ENCODE results near the gene NADK. TPM values are rescaled to one million over a fixed set of nuclear protein-coding genes. Genes with fewer than 3 reads are reported as not detected.

Gene NADK, protein sequence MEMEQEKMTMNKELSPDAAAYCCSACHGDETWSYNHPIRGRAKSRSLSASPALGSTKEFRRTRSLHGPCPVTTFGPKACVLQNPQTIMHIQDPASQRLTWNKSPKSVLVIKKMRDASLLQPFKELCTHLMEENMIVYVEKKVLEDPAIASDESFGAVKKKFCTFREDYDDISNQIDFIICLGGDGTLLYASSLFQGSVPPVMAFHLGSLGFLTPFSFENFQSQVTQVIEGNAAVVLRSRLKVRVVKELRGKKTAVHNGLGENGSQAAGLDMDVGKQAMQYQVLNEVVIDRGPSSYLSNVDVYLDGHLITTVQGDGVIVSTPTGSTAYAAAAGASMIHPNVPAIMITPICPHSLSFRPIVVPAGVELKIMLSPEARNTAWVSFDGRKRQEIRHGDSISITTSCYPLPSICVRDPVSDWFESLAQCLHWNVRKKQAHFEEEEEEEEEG
- 10 to 100 TPM; 32.1 to 39.7 TPM for polyA plus RNA-seq

DNA sequence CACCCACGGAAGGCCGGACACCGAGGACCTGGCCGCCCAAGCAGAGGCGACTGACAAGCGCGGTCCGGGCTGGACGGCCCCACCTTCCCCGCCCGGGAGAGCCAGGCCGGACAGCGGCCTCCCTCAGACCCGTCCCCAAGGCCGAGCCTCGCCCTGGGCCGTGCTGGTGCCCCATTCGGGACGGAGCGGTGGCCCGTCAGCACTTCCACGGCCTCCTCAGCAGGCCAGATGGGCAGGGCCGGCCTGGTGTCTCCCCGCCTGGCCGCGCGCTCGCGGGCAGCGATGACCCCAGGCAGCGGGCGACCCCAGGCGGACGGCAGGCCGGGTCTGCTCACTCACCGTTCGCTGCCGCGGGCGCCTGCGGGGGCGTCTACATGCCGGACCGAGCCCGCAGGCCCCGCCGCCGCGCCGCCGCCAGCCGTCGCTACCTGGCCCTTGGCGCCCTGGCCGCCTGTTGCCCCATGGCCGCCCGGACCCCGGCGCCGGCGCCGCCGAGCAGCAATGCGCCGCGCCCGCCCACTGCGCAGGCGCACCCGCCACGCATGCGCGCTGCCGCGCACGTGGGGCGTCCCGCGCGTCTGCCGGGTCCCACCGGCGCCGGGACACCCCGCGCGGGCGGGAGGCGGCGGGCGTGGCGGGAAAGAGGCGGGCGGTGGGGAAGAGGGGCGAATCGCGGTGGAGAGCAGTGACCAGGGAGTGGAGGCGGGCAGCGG is at the start of gene NADK:
TSS of gene NADK (minus strand) at position 521 of the 713 bp plus-strand sequence. CDS start 13,064 bp downstream, outside the sequence.
- peaks cover 13 to 24% of the 10 kb centered on the region in 2 donors for H3K4me1 ChIP-seq (ENCODE audit: control insufficient read depth in 2 of 2, insufficient read depth in 2 of 2, low read length in 1 of 2)

GRCh38 chr1:1827089-1827848 is 49.0 kb upstream of the NADK start:
- Histone ChIP-seq H3K4me3 (ENCODE audit: low read depth in 1 of 2, low read length in 2 of 2) (no peak overlapping the region), H3K27ac (ENCODE audit: low read depth in 2 of 2, low read length in 1 of 2) (no peak overlapping the region), H3K4me1 (ENCODE audit: control insufficient read depth in 2 of 2, insufficient read depth in 2 of 2, low read length in 1 of 2) (peaks cover 5 to 6% of the 10 kb centered on the region in 2 donors), H3K9me3 (ENCODE audit: control insufficient read depth in 2 of 2, insufficient read depth in 1 of 2, low read depth in 1 of 2, low read length in 1 of 2) (no peaks in the 10 kb centered on the region), H3K27me3 (ENCODE audit: control insufficient read depth in 1 of 2, insufficient read depth in 2 of 2, low read length in 2 of 2) (no peaks in the 10 kb centered on the region), H3K36me3 (ENCODE audit: control insufficient read depth in 2 of 2, insufficient read depth in 2 of 2, low read length in 1 of 2) (peaks cover 0 to 4% of the 10 kb centered on the region in 2 donors)
- 70 to 76% methylated on average over 14 of the region's 14 CpGs for WGBS, 2 donors

More for the DNA sequence above, at the start of gene NADK:
- Histone ChIP-seq H3K27ac (ENCODE audit: low read depth in 2 of 2, low read length in 1 of 2) (peak within 1 kb of the TSS; percentile 90), H3K36me3 (ENCODE audit: control insufficient read depth in 2 of 2, insufficient read depth in 2 of 2, low read length in 1 of 2) (peaks cover 0 to 4% of the 10 kb centered on the region in 2 donors), H3K9me3 (ENCODE audit: control insufficient read depth in 2 of 2, insufficient read depth in 1 of 2, low read depth in 1 of 2, low read length in 1 of 2) (no peaks in the 10 kb centered on the region), H3K4me3 (ENCODE audit: low read depth in 1 of 2, low read length in 2 of 2) (peak within 1 kb of the TSS; percentile 85 to 95), H3K27me3 (ENCODE audit: control insufficient read depth in 1 of 2, insufficient read depth in 2 of 2, low read length in 2 of 2) (no peaks in the 10 kb centered on the region)
- WGBS, 2 donors: 1% methylated on average over 71 to 99 of the region's 99 CpGs

DNA sequence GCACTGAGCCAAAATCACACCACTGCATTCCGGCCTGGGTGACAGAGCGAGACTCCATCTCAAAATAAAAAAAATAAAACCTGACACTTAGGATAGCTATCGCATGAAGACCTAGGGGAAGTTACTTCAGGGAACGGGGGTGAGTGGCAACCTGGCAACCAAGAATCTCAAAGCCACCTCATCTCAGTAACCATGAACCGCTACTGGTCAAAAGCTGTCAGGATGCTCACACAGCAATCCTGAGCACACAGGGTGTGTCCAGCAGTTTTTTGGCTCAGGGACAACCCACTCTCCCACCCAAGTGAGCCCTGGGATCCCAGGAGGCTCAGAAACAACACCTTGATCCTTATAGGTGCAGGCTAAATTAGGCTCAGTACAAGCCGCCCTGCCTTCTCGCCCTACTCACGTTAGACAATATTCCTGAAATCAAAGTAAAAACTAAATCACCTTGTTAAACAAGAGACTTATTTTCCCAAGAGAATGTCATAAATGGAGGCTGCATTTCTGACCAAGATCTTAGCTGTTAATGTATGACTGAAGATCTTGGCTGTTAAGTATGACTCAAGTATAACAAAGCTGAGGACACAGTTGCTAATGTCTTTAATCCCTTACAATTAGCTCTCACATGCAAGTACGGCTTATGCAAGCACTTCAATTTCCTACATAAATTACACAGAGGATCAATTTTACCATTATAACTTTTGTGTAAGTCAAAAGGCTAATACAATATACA is 48.3 kb upstream of the NADK start:
- peaks cover 5 to 6% of the 10 kb centered on the region in 2 donors for H3K4me1 ChIP-seq (ENCODE audit: control insufficient read depth in 2 of 2, insufficient read depth in 2 of 2, low read length in 1 of 2)
- H3K27ac ChIP-seq (ENCODE audit: low read depth in 2 of 2, low read length in 1 of 2): no peak overlapping the region
- 83 to 84% methylated on average over 9 of the region's 9 CpGs for WGBS, 2 donors
- no peaks in the 10 kb centered on the region for H3K9me3 ChIP-seq (ENCODE audit: control insufficient read depth in 2 of 2, insufficient read depth in 1 of 2, low read depth in 1 of 2, low read length in 1 of 2)
- no peak overlapping the region for H3K4me3 ChIP-seq (ENCODE audit: low read depth in 1 of 2, low read length in 2 of 2)
- peaks cover 2 to 4% of the 10 kb centered on the region in 2 donors for H3K36me3 ChIP-seq (ENCODE audit: control insufficient read depth in 2 of 2, insufficient read depth in 2 of 2, low read length in 1 of 2)
- H3K27me3 ChIP-seq (ENCODE audit: control insufficient read depth in 1 of 2, insufficient read depth in 2 of 2, low read length in 2 of 2): no peaks in the 10 kb centered on the region

- Histone ChIP-seq H3K9me3 (ENCODE audit: control insufficient read depth in 2 of 2, insufficient read depth in 1 of 2, low read depth in 1 of 2, low read length in 1 of 2) (no peaks in the 10 kb centered on the region), H3K27ac (ENCODE audit: low read depth in 2 of 2, low read length in 1 of 2) (no peak overlapping the region), H3K4me3 (ENCODE audit: low read depth in 1 of 2, low read length in 2 of 2) (no peak overlapping the region), H3K36me3 (ENCODE audit: control insufficient read depth in 2 of 2, insufficient read depth in 2 of 2, low read length in 1 of 2) (peaks cover 2 to 4% of the 10 kb centered on the region in 2 donors), H3K4me1 (ENCODE audit: control insufficient read depth in 2 of 2, insufficient read depth in 2 of 2, low read length in 1 of 2) (peaks cover 5 to 6% of the 10 kb centered on the region in 2 donors), H3K27me3 (ENCODE audit: control insufficient read depth in 1 of 2, insufficient read depth in 2 of 2, low read length in 2 of 2) (no peaks in the 10 kb centered on the region)
- WGBS, 2 donors: 92 to 94% methylated on average over 5 of the region's 5 CpGs
Observed at GRCh38 chr1:1825217-1825616, 46.9 kb upstream of the NADK start.

DNA sequence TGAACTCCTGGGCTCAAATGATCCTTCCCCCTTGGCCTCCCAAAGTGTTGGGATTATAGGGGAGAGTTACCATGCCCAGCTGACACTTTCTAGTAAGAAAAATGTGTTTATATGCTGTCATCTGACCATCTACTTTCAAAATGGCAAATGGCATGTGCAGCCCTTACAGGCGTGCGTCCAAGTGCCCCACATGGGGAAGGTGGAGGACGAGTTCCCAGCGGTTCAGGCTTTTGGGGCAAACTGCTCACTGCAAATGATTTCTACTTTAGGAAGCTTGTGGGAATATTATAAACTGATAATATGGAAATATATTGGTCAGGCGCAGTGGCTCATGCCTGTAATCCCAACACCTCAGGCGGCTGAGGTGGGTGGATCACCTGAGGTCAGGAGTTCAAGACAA is 41.5 kb upstream of the NADK start:
- Histone ChIP-seq H3K27me3 (ENCODE audit: control insufficient read depth in 1 of 2, insufficient read depth in 2 of 2, low read length in 2 of 2) (no peaks in the 10 kb centered on the region), H3K27ac (ENCODE audit: low read depth in 2 of 2, low read length in 1 of 2) (no peak overlapping the region), H3K9me3 (ENCODE audit: control insufficient read depth in 2 of 2, insufficient read depth in 1 of 2, low read depth in 1 of 2, low read length in 1 of 2) (no peaks in the 10 kb centered on the region), H3K4me3 (ENCODE audit: low read depth in 1 of 2, low read length in 2 of 2) (no peak overlapping the region), H3K36me3 (ENCODE audit: control insufficient read depth in 2 of 2, insufficient read depth in 2 of 2, low read length in 1 of 2) (peaks cover 4 to 13% of the 10 kb centered on the region in 2 donors), H3K4me1 (ENCODE audit: control insufficient read depth in 2 of 2, insufficient read depth in 2 of 2, low read length in 1 of 2) (peaks cover 0 to 2% of the 10 kb centered on the region in 2 donors)
- 96% methylated on average over 6 of the region's 6 CpGs for WGBS, 2 donors

DNA sequence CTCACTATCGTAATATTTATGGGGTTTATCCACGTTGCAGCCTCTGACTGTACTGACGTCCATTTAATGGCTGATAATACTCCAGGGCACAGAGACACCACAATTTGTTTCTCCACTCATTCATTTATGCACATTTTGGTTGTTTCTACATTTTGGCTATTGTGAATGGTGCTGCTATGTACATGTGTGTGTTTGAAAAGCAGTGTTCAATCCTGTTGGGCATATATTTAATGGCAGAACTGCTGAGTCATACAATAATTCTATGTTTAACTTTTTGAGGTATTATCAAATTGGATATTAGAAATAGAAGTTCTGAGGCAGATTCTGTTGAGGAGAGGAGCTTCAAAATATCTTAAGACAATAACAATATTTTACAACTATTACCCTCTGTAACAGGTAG is 39.0 kb upstream of the NADK start:
- Histone ChIP-seq H3K4me3 (ENCODE audit: low read depth in 1 of 2, low read length in 2 of 2) (no peak overlapping the region), H3K36me3 (ENCODE audit: control insufficient read depth in 2 of 2, insufficient read depth in 2 of 2, low read length in 1 of 2) (peaks cover 3 to 16% of the 10 kb centered on the region in 2 donors), H3K4me1 (ENCODE audit: control insufficient read depth in 2 of 2, insufficient read depth in 2 of 2, low read length in 1 of 2) (peaks cover 0 to 2% of the 10 kb centered on the region in 2 donors), H3K9me3 (ENCODE audit: control insufficient read depth in 2 of 2, insufficient read depth in 1 of 2, low read depth in 1 of 2, low read length in 1 of 2) (no peaks in the 10 kb centered on the region), H3K27ac (ENCODE audit: low read depth in 2 of 2, low read length in 1 of 2) (no peak overlapping the region), H3K27me3 (ENCODE audit: control insufficient read depth in 1 of 2, insufficient read depth in 2 of 2, low read length in 2 of 2) (no peaks in the 10 kb centered on the region)
- 77 to 86% methylated on average over 3 of the region's 3 CpGs for WGBS, 2 donors

- H3K27me3 ChIP-seq (ENCODE audit: control insufficient read depth in 1 of 2, insufficient read depth in 2 of 2, low read length in 2 of 2): no peaks in the 10 kb centered on the region
- H3K36me3 ChIP-seq (ENCODE audit: control insufficient read depth in 2 of 2, insufficient read depth in 2 of 2, low read length in 1 of 2): peaks cover 3 to 14% of the 10 kb centered on the region in 2 donors
- no peak overlapping the region for H3K27ac ChIP-seq (ENCODE audit: low read depth in 2 of 2, low read length in 1 of 2)
- H3K4me1 ChIP-seq (ENCODE audit: control insufficient read depth in 2 of 2, insufficient read depth in 2 of 2, low read length in 1 of 2): peaks cover 0 to 2% of the 10 kb centered on the region in 2 donors
- no peaks in the 10 kb centered on the region for H3K9me3 ChIP-seq (ENCODE audit: control insufficient read depth in 2 of 2, insufficient read depth in 1 of 2, low read depth in 1 of 2, low read length in 1 of 2)
- 90 to 91% methylated on average over 14 of the region's 14 CpGs for WGBS, 2 donors
- no peak overlapping the region for H3K4me3 ChIP-seq (ENCODE audit: low read depth in 1 of 2, low read length in 2 of 2)
Observed at GRCh38 chr1:1815606-1816281, 37.5 kb upstream of the NADK start.

GRCh38 chr1:1809489-1809888 is 31.2 kb upstream of the NADK start:
- Histone ChIP-seq H3K27me3 (ENCODE audit: control insufficient read depth in 1 of 2, insufficient read depth in 2 of 2, low read length in 2 of 2) (no peaks in the 10 kb centered on the region), H3K27ac (ENCODE audit: low read depth in 2 of 2, low read length in 1 of 2) (no peak overlapping the region), H3K36me3 (ENCODE audit: control insufficient read depth in 2 of 2, insufficient read depth in 2 of 2, low read length in 1 of 2) (peaks cover 2 to 8% of the 10 kb centered on the region in 2 donors), H3K4me1 (ENCODE audit: control insufficient read depth in 2 of 2, insufficient read depth in 2 of 2, low read length in 1 of 2) (no peaks in the 10 kb centered on the region), H3K9me3 (ENCODE audit: control insufficient read depth in 2 of 2, insufficient read depth in 1 of 2, low read depth in 1 of 2, low read length in 1 of 2) (no peaks in the 10 kb centered on the region), H3K4me3 (ENCODE audit: low read depth in 1 of 2, low read length in 2 of 2) (no peak overlapping the region)
- 90 to 91% methylated on average over 6 of the region's 6 CpGs for WGBS, 2 donors

Data from esophagus (tissue), 2 donors.